GM04503 (cell line): ENCODE measurements around the gene ZNF605.
"Not testable (repeated sequence)": the region's sequence is repeated elsewhere in the genome, so short reads cannot be mapped to it uniquely, and the experiment has no call there.

ENCODE experiments used
- DNase-seq: peaks from one replicate; pipeline ENCODE4 v3.0.0-alpha.2; 2012; ENCODE audit warnings: low read depth

The ZNF605 gene

DNA sequence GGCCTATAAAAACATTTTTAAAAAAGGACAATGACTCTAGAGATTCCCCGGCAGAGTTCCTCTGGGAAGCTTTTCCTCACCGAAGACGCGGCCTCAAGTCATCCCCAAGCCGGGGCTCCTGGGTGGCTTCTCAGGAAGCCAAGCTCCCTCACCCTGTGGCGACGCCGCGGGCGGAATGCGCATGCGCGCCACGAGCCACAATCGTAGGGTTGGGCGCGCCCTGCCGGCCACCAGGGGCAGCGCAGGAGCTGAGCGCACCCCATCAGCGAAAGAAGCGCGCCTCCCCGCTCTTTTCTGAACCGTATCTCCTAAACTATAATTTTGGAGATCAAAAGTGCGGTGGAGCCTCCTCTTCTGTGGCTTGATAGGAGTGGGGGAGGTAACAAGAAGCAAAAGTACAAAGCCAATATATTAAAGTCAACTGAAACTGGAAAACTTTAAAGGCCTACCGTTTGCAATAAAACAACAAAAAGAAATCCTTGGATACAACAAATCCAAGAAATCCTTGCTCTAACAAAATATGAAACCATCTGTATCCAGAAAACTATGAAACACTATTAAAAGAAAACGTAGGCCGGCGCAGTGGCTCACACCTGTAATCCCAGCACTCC, 51.3 kb downstream of the ZNF605 start:
- no peak for DNase-seq

DNA sequence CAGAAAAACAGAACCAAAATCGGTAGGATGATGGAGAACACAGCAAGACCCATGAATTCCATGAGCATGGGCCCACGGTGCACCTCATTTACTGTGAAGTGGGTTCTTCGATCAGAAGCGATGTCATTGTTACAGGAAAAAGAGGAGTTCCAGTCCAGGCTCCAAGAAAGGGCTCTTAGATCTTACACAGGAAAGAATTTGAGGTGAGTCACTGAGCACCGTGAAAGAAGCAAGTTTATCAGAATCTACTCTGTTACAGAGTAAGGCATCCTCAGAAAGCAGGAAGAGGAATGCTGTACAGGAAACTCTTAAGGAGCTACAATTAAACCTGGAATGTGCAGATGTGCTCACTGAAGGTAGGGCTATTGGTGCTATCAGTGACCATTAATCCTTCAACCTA, 57.1 kb downstream of the ZNF605 start:
- no peak for DNase-seq

GRCh38 chr12:132888852-132889251, 67.3 kb downstream of the ZNF605 start:
- no peak for DNase-seq

GRCh38 chr12:132887513-132888351, 68.4 kb downstream of the ZNF605 start, which contains the start of gene CHFR:
Gene CHFR (minus strand): TSS chr12:132887605. CDS start chr12:132887328, 277 bp downstream.
- peak; percentile 81 for DNase-seq

- DNase-seq, result no peak
Observed at GRCh38 chr12:132886529-132887477, 69.3 kb downstream of the ZNF605 start.

DNA sequence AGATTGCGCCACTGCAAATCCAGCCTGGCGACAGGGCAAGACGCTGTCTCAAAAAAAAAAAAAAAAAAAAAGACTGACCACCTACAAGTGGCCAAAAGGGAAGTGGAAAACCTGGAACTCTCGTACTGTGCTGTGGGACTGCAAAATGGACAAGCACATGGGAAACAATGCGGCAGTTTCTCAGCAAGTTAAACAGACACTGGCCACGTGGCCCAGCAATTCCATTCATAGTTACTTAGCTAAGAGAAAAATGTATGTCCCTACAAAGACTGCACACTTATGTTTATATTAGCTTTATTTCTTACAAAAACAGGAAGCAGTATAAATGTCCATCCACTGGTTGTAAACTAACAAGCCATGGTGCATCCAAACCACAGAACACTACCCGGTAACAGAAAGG, 74.3 kb downstream of the ZNF605 start:
- DNase-seq, result no peak

DNA sequence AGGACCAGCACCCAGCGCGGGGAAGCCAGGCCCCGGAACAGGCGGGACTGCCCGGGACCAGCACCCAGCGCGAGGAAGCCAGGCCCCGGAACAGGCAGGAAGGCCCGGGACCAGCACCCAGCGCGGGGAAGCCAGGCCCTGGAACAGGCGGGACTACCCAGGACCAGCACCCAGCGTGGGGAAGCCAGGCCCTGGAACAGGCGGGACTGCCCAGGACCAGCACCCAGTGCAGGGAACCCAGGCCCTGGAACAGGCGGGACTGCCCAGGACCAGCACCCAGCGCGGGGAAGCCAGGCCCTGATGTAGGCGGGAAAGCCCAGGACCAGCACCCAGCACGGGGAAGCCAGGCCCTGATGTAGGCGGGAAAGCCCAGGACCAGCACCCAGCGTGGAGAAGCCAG, 81.5 kb downstream of the ZNF605 start:
- not testable (repeated sequence) for DNase-seq

- no peak for DNase-seq
Observed at GRCh38 chr12:132874175-132874574, 81.9 kb downstream of the ZNF605 start.

DNA sequence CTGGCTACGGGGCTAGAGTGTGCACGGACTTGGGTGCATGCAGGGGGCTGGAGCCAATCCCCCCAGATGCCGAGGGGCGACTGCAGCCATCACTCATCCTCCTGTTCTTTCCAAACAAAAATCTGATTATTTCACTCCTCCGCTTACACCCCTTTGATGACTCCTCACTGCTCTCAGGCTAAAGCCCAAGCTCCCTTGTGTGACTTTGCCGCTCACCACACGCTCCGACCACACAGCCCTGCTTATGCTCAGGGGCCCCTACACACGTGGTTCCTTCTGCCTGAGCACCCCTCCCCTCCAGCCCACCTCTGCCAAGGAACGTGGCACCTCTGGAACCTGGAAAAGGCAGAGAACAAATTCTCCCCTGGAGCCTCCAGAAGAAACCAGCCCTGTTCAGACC, 82.4 kb downstream of the ZNF605 start:
- no peak for DNase-seq

DNA sequence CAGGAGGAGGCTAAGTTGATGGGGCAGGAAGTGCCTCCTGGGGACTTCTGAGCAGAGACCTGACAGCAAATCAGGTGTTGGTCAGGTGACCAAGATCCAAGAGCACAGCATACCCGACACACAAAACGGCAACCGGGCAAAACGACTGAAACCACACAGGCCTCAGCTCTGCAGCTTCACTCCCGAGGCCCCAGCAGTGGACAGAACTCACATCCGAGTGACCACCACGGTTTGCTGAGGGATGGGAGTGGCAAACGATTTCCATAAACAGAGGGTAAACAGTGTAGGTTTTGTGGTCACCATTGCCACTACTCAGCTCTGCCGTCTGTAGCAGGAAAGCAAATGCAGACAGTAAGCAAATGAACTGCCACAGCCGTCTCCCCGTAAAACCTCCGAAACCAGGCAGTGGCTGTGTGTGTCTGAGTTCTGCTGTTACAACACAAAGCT, 83.1 kb downstream of the ZNF605 start:
- no peak for DNase-seq

DNA sequence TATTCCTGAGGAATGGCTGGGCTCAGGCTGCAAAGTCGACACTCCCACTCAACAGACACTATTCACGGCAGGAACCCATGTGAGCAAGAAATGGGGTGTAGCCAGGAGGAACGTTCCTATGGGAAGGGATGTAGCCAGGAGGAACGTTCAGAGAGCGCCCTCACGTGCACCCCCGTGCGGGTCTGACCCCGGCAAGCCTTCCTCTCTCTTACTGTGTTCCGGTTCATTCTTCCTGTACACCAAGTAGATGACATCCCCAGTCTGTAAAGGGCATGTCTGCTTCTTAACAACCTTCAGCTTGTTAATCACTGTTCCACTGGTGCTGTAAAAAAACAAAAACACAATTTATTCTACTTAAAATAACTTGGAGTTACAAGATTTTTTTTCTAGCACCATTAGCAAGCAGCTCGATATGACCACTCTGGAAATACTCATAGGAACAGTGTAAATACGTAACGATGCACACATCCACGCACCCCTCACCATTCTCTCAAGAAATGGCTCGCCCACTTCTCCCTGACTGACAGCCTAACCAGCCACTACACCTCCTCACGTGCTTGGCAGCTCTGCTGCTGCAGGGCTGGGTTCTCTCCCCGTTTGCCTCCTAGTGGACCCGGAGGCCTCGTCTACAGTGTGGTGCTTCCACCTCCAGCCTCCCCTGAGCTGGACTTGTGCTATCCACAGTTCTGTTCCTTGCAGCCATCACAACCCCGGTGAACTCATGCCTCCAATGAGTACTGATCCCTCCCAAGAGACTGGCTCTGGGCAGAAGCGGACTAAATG, 83.8 kb downstream of the ZNF605 start:
- DNase-seq, result no peak

GRCh38 chr12:132869551-132869950, 86.6 kb downstream of the ZNF605 start:
- DNase-seq, result no peak
